ENCODE measurements around the gene ZNF563. TPM values are rescaled to one million over a fixed set of nuclear protein-coding genes. Genes with fewer than 3 reads are reported as not detected.

The ZNF563 gene
- total and polyA plus RNA-seq, 10 of the 15 experiments (the other 5 are each of a cell fraction or from before 2014, with no cell fraction given) = 1.7 to 6.4 (median 2.8) TPM

- peak; percentile 68 for TF ChIP-seq NR2C1 (IDR thresholded peaks at IDR 0.05)
- no peak for TF ChIP-seq TCF7 (IDR thresholded peaks at IDR 0.05; ENCODE audit: borderline replicate concordance)
- TF ChIP-seq REST (IDR thresholded peaks at IDR 0.05; ENCODE audit: low read depth, low read length) = no peak
- no peak for TF ChIP-seq STAT1 (conservative IDR thresholded peaks at IDR 0.05)
- no peak for TF ChIP-seq RCOR1 (conservative IDR thresholded peaks at IDR 0.05; ENCODE audit: low read depth, low read length)
- no peak for TF ChIP-seq ZBED1 (IDR thresholded peaks at IDR 0.05; ENCODE audit: borderline replicate concordance)
- TF ChIP-seq CHD4 (IDR thresholded peaks at IDR 0.05) = no peak
These were observed 38.9 kb downstream of the ZNF563 start, which contains the start of gene ZNF44 (continued) for GRCh38 chr19:12294249-12295158.

All from GM12878 (cell line).